K562 (cell line): ENCODE data around the gene MYL4. TPM values are rescaled to one million over a fixed set of nuclear protein-coding genes. Genes with fewer than 3 reads are reported as not detected.

Experiments
- HNRNPUL1 ChIP-seq: fragments of 200-400 bp; formaldehyde crosslinking; IDR thresholded peaks from 2 replicates; pipeline ENCODE4 v1.6.1; 2017; ENCODE audit warnings: low read length
- MCM3 ChIP-seq: fragments of 450-650 bp; IDR thresholded peaks from 2 replicates; pipeline ENCODE4 v1.6.1; 2016
- OTX1 ChIP-seq: fragments of 450-650 bp; formaldehyde crosslinking; IDR thresholded peaks from 2 replicates; pipeline ENCODE4 v1.4.0; 2022; ENCODE audit warnings: mild to moderate bottlenecking
- ZNF384 ChIP-seq: IDR thresholded peaks from 2 replicates; pipeline ENCODE4 v1.6.1; 2012; ENCODE audit warnings: low read depth, low read length, improper control_type of control experiment
- ZNF551 ChIP-seq: fragments of 250-450 bp; sonication (Bioruptor Pico); IDR thresholded peaks from 2 replicates; pipeline ENCODE4 v1.5.0; 2021; ENCODE audit warnings: mild to moderate bottlenecking, moderate library complexity
- ZNF644 ChIP-seq: fragments of 200-800 bp; sonication (Bioruptor generic); IDR thresholded peaks from 2 replicates; pipeline ENCODE4 v1.6.1; 2016; ENCODE audit warnings: low read depth, missing genetic modification characterization, missing compliant biosample characterization
- polyA plus RNA-seq, 8 experiments: library from polyadenylated mRNA; depleted of rRNA in 4 of 8; stranded (reverse) in 5 of 8; unstranded in 3 of 8; fragments of >200 nt; fragmentation: Nextera tagmentation in 2 of 8; fragmentation: Illumina TruSeq in 1 of 8; extraction: Ambion mirVana in 2 of 8; extraction: Trizol in 1 of 8; gene quantifications; 2 replicates each; pipeline versions ENCODE4 v1.2.1 to v1.2.3, GENCODE V29; 2011 to 2014; ENCODE audit warnings: inconsistent platforms in 1 of 8, missing spikeins in 1 of 8
- total RNA-seq, 7 experiments: library from RNA; depleted of rRNA in 6 of 7; stranded (reverse); fragments of >200 nt in 6 of 7; fragmentation: Illumina TruSeq in 2 of 7; extraction: Trizol in 2 of 7; gene quantifications; 2 replicates each; pipeline versions ENCODE4 v1.2.1 to v1.2.3, GENCODE V29; 2011 to 2021; ENCODE audit warnings: low replicate concordance in 1 of 7
- TF ChIP-seq, protein P1 (sequence below), 2 experiments: fragments of 450-650 bp; formaldehyde crosslinking in 1 of 2; IDR thresholded peaks; 2 replicates each; pipeline versions ENCODE4 v1.4.0 to v1.6.1; 2014 to 2020; ENCODE audit warnings: mild to moderate bottlenecking in 2 of 2, borderline replicate concordance in 1 of 2, low read depth in 1 of 2
- TF ChIP-seq, protein P2 (sequence below): fragments of 450-650 bp; conservative IDR thresholded peaks from 2 replicates; pipeline ENCODE4 v1.6.1; 2016; ENCODE audit warnings: missing genetic modification characterization, low read depth, mild to moderate bottlenecking, control low read depth, missing compliant biosample characterization
- TF ChIP-seq, protein P3 (sequence below): fragments of 450-650 bp; IDR thresholded peaks from 2 replicates; pipeline ENCODE4 v1.6.1; 2016; ENCODE audit warnings: mild to moderate bottlenecking

Gene MYL4
- total and polyA plus RNA-seq, 9 of the 15 experiments (the other 6 are each of a cell fraction or from before 2014, with no cell fraction given): 117 to 423 (median 221) TPM

DNA sequence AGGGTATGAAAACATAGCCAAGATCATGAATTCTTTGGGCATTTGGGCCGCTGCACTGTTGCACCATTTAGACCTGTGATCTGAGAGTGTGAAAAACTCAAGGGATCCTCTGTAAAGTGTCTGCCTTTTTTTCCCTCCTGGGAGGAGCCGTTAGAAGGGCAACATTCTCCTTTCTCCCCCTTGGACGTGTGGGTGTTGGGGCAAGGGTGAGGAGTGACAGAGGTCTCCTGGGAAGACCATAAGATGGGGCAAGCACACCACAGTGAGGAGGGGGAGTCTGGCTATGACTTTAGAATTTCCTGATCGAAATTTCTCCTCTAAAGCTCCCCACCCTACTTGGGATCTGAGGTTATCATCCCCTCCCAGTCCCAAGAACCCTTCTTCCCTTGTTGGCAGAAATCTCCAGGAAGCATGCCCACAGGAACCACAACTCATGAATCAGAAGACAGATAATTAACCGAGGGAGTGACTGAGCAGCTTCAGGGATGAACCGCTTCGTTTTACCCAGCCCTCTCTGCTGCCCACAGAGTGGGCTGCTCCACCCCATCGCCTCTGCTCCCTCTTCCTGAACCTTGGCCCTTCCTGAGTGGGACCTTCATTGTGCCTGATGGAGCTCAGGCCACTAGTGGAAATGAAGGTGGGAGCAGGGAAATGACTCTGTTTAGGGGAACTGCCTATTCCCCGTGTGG is 48.6 kb downstream of the MYL4 start (continued):
- TF ChIP-seq, protein P1, sequence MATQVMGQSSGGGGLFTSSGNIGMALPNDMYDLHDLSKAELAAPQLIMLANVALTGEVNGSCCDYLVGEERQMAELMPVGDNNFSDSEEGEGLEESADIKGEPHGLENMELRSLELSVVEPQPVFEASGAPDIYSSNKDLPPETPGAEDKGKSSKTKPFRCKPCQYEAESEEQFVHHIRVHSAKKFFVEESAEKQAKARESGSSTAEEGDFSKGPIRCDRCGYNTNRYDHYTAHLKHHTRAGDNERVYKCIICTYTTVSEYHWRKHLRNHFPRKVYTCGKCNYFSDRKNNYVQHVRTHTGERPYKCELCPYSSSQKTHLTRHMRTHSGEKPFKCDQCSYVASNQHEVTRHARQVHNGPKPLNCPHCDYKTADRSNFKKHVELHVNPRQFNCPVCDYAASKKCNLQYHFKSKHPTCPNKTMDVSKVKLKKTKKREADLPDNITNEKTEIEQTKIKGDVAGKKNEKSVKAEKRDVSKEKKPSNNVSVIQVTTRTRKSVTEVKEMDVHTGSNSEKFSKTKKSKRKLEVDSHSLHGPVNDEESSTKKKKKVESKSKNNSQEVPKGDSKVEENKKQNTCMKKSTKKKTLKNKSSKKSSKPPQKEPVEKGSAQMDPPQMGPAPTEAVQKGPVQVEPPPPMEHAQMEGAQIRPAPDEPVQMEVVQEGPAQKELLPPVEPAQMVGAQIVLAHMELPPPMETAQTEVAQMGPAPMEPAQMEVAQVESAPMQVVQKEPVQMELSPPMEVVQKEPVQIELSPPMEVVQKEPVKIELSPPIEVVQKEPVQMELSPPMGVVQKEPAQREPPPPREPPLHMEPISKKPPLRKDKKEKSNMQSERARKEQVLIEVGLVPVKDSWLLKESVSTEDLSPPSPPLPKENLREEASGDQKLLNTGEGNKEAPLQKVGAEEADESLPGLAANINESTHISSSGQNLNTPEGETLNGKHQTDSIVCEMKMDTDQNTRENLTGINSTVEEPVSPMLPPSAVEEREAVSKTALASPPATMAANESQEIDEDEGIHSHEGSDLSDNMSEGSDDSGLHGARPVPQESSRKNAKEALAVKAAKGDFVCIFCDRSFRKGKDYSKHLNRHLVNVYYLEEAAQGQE (IDR thresholded peaks at IDR 0.05; ENCODE audit: borderline replicate concordance): peak; percentile 15; the same call in 1 of the 2 replicates
- TF ChIP-seq, protein P1 (CRISPR knock-in tag; IDR thresholded peaks at IDR 0.05; ENCODE audit: low read depth): no peak
- TF ChIP-seq ZNF384: no peak
- TF ChIP-seq MCM3: no peak
- TF ChIP-seq HNRNPUL1: no peak
- TF ChIP-seq, protein P2, sequence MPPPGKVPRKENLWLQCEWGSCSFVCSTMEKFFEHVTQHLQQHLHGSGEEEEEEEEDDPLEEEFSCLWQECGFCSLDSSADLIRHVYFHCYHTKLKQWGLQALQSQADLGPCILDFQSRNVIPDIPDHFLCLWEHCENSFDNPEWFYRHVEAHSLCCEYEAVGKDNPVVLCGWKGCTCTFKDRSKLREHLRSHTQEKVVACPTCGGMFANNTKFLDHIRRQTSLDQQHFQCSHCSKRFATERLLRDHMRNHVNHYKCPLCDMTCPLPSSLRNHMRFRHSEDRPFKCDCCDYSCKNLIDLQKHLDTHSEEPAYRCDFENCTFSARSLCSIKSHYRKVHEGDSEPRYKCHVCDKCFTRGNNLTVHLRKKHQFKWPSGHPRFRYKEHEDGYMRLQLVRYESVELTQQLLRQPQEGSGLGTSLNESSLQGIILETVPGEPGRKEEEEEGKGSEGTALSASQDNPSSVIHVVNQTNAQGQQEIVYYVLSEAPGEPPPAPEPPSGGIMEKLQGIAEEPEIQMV (tag): no peak
- TF ChIP-seq OTX1 (CRISPR knock-in tag): no peak
- TF ChIP-seq ZNF551 (CRISPR knock-in tag): no peak
- no peak for TF ChIP-seq ZNF644 (tag)
- TF ChIP-seq, protein P3, sequence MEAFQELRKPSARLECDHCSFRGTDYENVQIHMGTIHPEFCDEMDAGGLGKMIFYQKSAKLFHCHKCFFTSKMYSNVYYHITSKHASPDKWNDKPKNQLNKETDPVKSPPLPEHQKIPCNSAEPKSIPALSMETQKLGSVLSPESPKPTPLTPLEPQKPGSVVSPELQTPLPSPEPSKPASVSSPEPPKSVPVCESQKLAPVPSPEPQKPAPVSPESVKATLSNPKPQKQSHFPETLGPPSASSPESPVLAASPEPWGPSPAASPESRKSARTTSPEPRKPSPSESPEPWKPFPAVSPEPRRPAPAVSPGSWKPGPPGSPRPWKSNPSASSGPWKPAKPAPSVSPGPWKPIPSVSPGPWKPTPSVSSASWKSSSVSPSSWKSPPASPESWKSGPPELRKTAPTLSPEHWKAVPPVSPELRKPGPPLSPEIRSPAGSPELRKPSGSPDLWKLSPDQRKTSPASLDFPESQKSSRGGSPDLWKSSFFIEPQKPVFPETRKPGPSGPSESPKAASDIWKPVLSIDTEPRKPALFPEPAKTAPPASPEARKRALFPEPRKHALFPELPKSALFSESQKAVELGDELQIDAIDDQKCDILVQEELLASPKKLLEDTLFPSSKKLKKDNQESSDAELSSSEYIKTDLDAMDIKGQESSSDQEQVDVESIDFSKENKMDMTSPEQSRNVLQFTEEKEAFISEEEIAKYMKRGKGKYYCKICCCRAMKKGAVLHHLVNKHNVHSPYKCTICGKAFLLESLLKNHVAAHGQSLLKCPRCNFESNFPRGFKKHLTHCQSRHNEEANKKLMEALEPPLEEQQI: no peak
